Ovary (tissue), 9 donors: Measurements from ENCODE around the gene NANS. TPM values are rescaled to one million over a fixed set of nuclear protein-coding genes. Genes with fewer than 3 reads are reported as not detected.

Experiments
- DNase-seq, 5 donors: peaks; one replicate each; pipeline ENCODE4 v3.0.0-alpha.2; 2019 to 2020
- H3K27ac ChIP-seq, 2 donors: fragments of 200-600 bp; one replicate each; pipeline versions ENCODE4 v1.5.1 to v1.8.0; 2019 to 2022
- H3K27me3 ChIP-seq: fragments of 200-600 bp; one replicate; pipeline ENCODE4 v1.8.0; 2022
- H3K36me3 ChIP-seq: fragments of 200-600 bp; sonication (generic); one replicate; pipeline ENCODE4 v1.5.1; 2019
- H3K4me1 ChIP-seq: one replicate; pipeline ENCODE4 v1.8.1; 2013; ENCODE audit warnings: mild to moderate bottlenecking, moderate library complexity; ENCODE audit not compliant: insufficient read depth
- H3K4me3 ChIP-seq: fragments of 200-600 bp; sonication (generic); one replicate; pipeline ENCODE4 v1.5.1; 2017
- H3K9me3 ChIP-seq, 2 donors: fragments of 200-600 bp in 1 of 2; sonication (generic) in 1 of 2; one replicate each; pipeline versions ENCODE4 v1.5.1 to v1.8.1; 2013 to 2019; ENCODE audit warnings: mild to moderate bottlenecking in 1 of 2, moderate library complexity in 1 of 2
- EP300 ChIP-seq: sonication (generic); formaldehyde crosslinking; IDR thresholded peaks from one replicate; pipeline ENCODE4 v1.6.1; 2017; ENCODE audit warnings: antibody characterized with exemption
- POLR2A ChIP-seq: fragments of 450-650 bp; IDR thresholded peaks from one replicate; pipeline ENCODE4 v1.6.1; 2017; ENCODE audit warnings: antibody characterized with exemption, mild to moderate bottlenecking, moderate library complexity
- WGBS, 3 donors: extraction: QIAGEN DNeasy Blood & Tissue Kit in 1 of 3; methylation state at CpG; one replicate each; pipeline versions ENCODE4 v1.1.5 to v1.1.7; 2013 to 2017; 5-methylcytosine and 5-hydroxymethylcytosine counted together
- intact Hi-C, 4 donors: fragments of 100-400 bp; cut with DNase I; formaldehyde crosslinking; loops; one replicate each; pipeline versions ENCODE4 v1.11.0 to v1.15.1; 2022 to 2023
- polyA plus RNA-seq, 2 donors: library from polyadenylated mRNA; stranded (reverse); fragments of 200-250 nt in 1 of 2; fragments of 350-450 nt in 1 of 2; fragmentation: Illumina TruSeq in 1 of 2; extraction: RNeasy Lipid Tissue Mini Kit (QIAGEN cat#74804) in 1 of 2; gene quantifications; one replicate each; pipeline ENCODE4 v1.2.3, GENCODE V29; 2013 to 2014
- total RNA-seq, 7 donors: library from RNA; depleted of rRNA in 2 of 7; stranded (reverse); fragments of >200 nt in 2 of 7; fragmentation: NEBNext Ultra II Directional in 3 of 7; extraction: Animal tissue kit (Norgen Biotek cat#: 25700) in 3 of 7; gene quantifications; one replicate each; pipeline versions ENCODE4 v1.1.0 to v1.2.4, GENCODE V29; 2016 to 2023
- TF ChIP-seq, protein P1 (sequence below), 3 donors: fragments of 450-650 bp in 2 of 3; fragments of 200-600 bp in 1 of 3; IDR thresholded peaks; one replicate each; pipeline versions ENCODE4 v1.5.1 to v1.8.0; 2016 to 2022; ENCODE audit warnings: antibody characterized with exemption in 3 of 3, mild to moderate bottlenecking in 1 of 3
- donor health status: DM: no; HTN: no; CAD: no; lungs with moderate emphysema.
- donor health status: DM: no; HTN: no; CAD: no.
- donor health status: Bipolar disorder and iron deficiency.
- donor health status: DM: yes; HTN: yes; CAD: no.
- donor health status: DM: no; HTN: no; CAD: no.
- donor health status: DM: yes; HTN: yes; CAD: no.

NANS gene
- total and polyA plus RNA-seq, 9 donors, result 24.1 to 43.8 (median 33.8) TPM

GRCh38 chr9:98047002-98047401 lies 9.5 kb upstream of the NANS start:
- no peak overlapping the region for H3K4me3 ChIP-seq
- DNase-seq, result no peak
- intact Hi-C loops, result no loop called here
- H3K27me3 ChIP-seq, result no peaks in the 10 kb centered on the region
- H3K4me1 ChIP-seq, result no peaks in the 10 kb centered on the region
- H3K9me3 ChIP-seq, result no peaks in the 10 kb centered on the region
- 79 to 84% (median 82%) methylated on average over 5 of the region's 5 CpGs for WGBS, 3 donors
- TF ChIP-seq, protein P1, sequence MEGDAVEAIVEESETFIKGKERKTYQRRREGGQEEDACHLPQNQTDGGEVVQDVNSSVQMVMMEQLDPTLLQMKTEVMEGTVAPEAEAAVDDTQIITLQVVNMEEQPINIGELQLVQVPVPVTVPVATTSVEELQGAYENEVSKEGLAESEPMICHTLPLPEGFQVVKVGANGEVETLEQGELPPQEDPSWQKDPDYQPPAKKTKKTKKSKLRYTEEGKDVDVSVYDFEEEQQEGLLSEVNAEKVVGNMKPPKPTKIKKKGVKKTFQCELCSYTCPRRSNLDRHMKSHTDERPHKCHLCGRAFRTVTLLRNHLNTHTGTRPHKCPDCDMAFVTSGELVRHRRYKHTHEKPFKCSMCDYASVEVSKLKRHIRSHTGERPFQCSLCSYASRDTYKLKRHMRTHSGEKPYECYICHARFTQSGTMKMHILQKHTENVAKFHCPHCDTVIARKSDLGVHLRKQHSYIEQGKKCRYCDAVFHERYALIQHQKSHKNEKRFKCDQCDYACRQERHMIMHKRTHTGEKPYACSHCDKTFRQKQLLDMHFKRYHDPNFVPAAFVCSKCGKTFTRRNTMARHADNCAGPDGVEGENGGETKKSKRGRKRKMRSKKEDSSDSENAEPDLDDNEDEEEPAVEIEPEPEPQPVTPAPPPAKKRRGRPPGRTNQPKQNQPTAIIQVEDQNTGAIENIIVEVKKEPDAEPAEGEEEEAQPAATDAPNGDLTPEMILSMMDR (IDR thresholded peaks at IDR 0.05), result no peak
- no peak for TF ChIP-seq EP300
- TF ChIP-seq POLR2A, result no peak
- no peak overlapping the region for H3K27ac ChIP-seq
- H3K36me3 ChIP-seq, result no peaks in the 10 kb centered on the region

GRCh38 chr9:98049288-98050072 lies 7.1 kb upstream of the NANS start:
- intact Hi-C loops, result loop anchor here in 1 of 4 donors (10.0 kb wide), 1 partner anchor 345 kb away; no protein-coding TSS in a partner anchor

DNA sequence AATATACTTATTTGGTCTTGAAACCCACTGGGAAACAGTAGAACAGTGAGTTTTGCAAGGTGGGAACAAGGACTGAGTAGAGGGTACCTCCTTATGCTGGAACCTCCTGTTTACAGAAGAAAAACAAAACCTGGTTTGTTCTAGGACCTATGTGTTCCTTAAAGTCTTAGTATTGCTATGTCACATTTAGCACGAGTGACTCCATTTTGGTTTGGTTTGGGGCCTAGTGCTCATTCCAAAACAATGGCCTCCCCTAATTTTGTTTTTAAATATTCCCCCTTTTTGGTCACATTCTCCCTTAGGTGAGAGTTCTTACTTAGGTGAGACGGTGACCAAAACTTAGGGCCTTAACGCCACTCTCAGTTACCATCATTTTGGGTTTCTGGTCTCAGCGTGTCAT lies 6.2 kb upstream of the NANS start:
- H3K36me3 ChIP-seq, result no peaks in the 10 kb centered on the region
- H3K4me1 ChIP-seq, result no peaks in the 10 kb centered on the region
- intact Hi-C loops, result loop anchor here in 1 of 4 donors (10.0 kb wide), 1 partner anchor 346 kb away; no protein-coding TSS in a partner anchor
- no peak for DNase-seq
- no peak overlapping the region for H3K4me3 ChIP-seq
- H3K27ac ChIP-seq, result no peak overlapping the region
- TF ChIP-seq POLR2A (no peak), EP300 (no peak)
- TF ChIP-seq, protein P1 (IDR thresholded peaks at IDR 0.05), result no peak
- 90 to 97% (median 94%) methylated on average over 4 of the region's 4 CpGs for WGBS, 3 donors
- H3K27me3 ChIP-seq, result no peaks in the 10 kb centered on the region
- H3K9me3 ChIP-seq, result no peaks in the 10 kb centered on the region

More at GRCh38 chr9:98049288-98050072, 7.1 kb upstream of the NANS start:
- Histone ChIP-seq H3K36me3 (no peaks in the 10 kb centered on the region), H3K27ac (no peak overlapping the region), H3K4me3 (no peak overlapping the region), H3K9me3 (no peaks in the 10 kb centered on the region), H3K4me1 (no peaks in the 10 kb centered on the region), H3K27me3 (no peaks in the 10 kb centered on the region)
- 68 to 81% (median 76%) methylated on average over 1 of the region's 1 CpG for WGBS, 3 donors
- no peak for DNase-seq
- TF ChIP-seq EP300 (no peak), POLR2A (no peak)
- TF ChIP-seq, protein P1 (IDR thresholded peaks at IDR 0.05), result no peak

GRCh38 chr9:98054376-98054951 lies 2.1 kb upstream of the NANS start:
- no peaks in the 10 kb centered on the region for H3K9me3 ChIP-seq
- no peaks in the 10 kb centered on the region for H3K36me3 ChIP-seq
- TF ChIP-seq, protein P1 (IDR thresholded peaks at IDR 0.05), result no peak
- TF ChIP-seq POLR2A (no peak), EP300 (no peak)
- 96 to 98% (median 97%) methylated on average over 7 of the region's 7 CpGs for WGBS, 3 donors
- no peaks in the 10 kb centered on the region for H3K27me3 ChIP-seq
- intact Hi-C loops, result loop anchor here in 1 of 4 donors (10.0 kb wide), 1 partner anchor 350 kb away; no protein-coding TSS in a partner anchor
- H3K4me3 ChIP-seq, result no peak overlapping the region
- peaks cover 1% of the 10 kb centered on the region for H3K4me1 ChIP-seq
- DNase-seq, result no peak
- H3K27ac ChIP-seq, result no peak overlapping the region
